Measurements from ENCODE around the gene P2RY12. TPM values are rescaled to one million over a fixed set of nuclear protein-coding genes. Genes with fewer than 3 reads are reported as not detected.
"Not testable (repeated sequence)": the region's sequence is repeated elsewhere in the genome, so short reads cannot be mapped to it uniquely, and the experiment has no call there.

P2RY12 gene
- total and polyA plus RNA-seq, 2 donors, result 1.5 to 5.3 TPM

- Histone ChIP-seq H3K4me3 (ENCODE audit: low read depth, low read length) (no peak overlapping the region), H3K36me3 (ENCODE audit: insufficient read depth) (no peaks in the 10 kb centered on the region), H3K27ac (ENCODE audit: low read depth) (no peak overlapping the region), H3K4me1 (ENCODE audit: insufficient read depth) (no peaks in the 10 kb centered on the region)
- DNase-seq (ENCODE audit: extremely low spot score), result no peak
- 94% methylated on average over 2 of the region's 2 CpGs for WGBS
These were observed 23.4 kb upstream of the P2RY12 start for GRCh38 chr3:151407928-151408327.

GRCh38 chr3:151404316-151404715 is 19.8 kb upstream of the P2RY12 start:
- Histone ChIP-seq H3K36me3 (ENCODE audit: insufficient read depth) (no peaks in the 10 kb centered on the region), H3K4me1 (ENCODE audit: insufficient read depth) (no peaks in the 10 kb centered on the region), H3K4me3 (ENCODE audit: low read depth, low read length) (no peak overlapping the region), H3K27ac (ENCODE audit: low read depth) (no peak overlapping the region)
- 45% methylated on average over 1 of the region's 1 CpG for WGBS
- DNase-seq (ENCODE audit: extremely low spot score), result no peak

- Histone ChIP-seq H3K36me3 (ENCODE audit: insufficient read depth) (no peaks in the 10 kb centered on the region), H3K4me1 (ENCODE audit: insufficient read depth) (no peaks in the 10 kb centered on the region), H3K27ac (ENCODE audit: low read depth) (no peak overlapping the region), H3K4me3 (ENCODE audit: low read depth, low read length) (no peak overlapping the region)
- DNase-seq (ENCODE audit: extremely low spot score), result no peak
- WGBS, result 83% methylated on average over 2 of the region's 2 CpGs
These were observed 18.7 kb upstream of the P2RY12 start for GRCh38 chr3:151403246-151403645.

- Histone ChIP-seq H3K4me3 (ENCODE audit: low read depth, low read length) (no peak overlapping the region), H3K4me1 (ENCODE audit: insufficient read depth) (no peaks in the 10 kb centered on the region), H3K36me3 (ENCODE audit: insufficient read depth) (no peaks in the 10 kb centered on the region), H3K27ac (ENCODE audit: low read depth) (no peak overlapping the region)
- no peak for DNase-seq (ENCODE audit: extremely low spot score)
- 73% methylated on average over 3 of the region's 3 CpGs for WGBS
These were observed 17.8 kb upstream of the P2RY12 start for GRCh38 chr3:151402349-151402748.

- 91% methylated on average over 4 of the region's 4 CpGs for WGBS
These were observed 15.8 kb upstream of the P2RY12 start for GRCh38 chr3:151400341-151400740.

GRCh38 chr3:151398895-151399294 is 14.3 kb upstream of the P2RY12 start:
- Histone ChIP-seq H3K27ac (ENCODE audit: low read depth) (no peak overlapping the region), H3K36me3 (ENCODE audit: insufficient read depth) (no peaks in the 10 kb centered on the region), H3K4me1 (ENCODE audit: insufficient read depth) (no peaks in the 10 kb centered on the region), H3K4me3 (ENCODE audit: low read depth, low read length) (no peak overlapping the region)
- 85% methylated on average over 5 of the region's 5 CpGs for WGBS
- no peak for DNase-seq (ENCODE audit: extremely low spot score)

More at GRCh38 chr3:151400341-151400740, 15.8 kb upstream of the P2RY12 start:
- Histone ChIP-seq H3K27ac (ENCODE audit: low read depth) (no peak overlapping the region), H3K4me3 (ENCODE audit: low read depth, low read length) (no peak overlapping the region), H3K36me3 (ENCODE audit: insufficient read depth) (no peaks in the 10 kb centered on the region), H3K4me1 (ENCODE audit: insufficient read depth) (no peaks in the 10 kb centered on the region)
- no peak for DNase-seq (ENCODE audit: extremely low spot score)

GRCh38 chr3:151395806-151396205 is 11.3 kb upstream of the P2RY12 start:
- DNase-seq (ENCODE audit: extremely low spot score), result no peak
- 96% methylated on average over 3 of the region's 3 CpGs for WGBS
- no peaks in the 10 kb centered on the region for H3K4me1 ChIP-seq (ENCODE audit: insufficient read depth)
- no peak overlapping the region for H3K4me3 ChIP-seq (ENCODE audit: low read depth, low read length)
- H3K36me3 ChIP-seq (ENCODE audit: insufficient read depth), result no peaks in the 10 kb centered on the region
- no peak overlapping the region for H3K27ac ChIP-seq (ENCODE audit: low read depth)

GRCh38 chr3:151394611-151395010 is 10.1 kb upstream of the P2RY12 start:
- WGBS, result 80% methylated on average over 8 of the region's 8 CpGs
- DNase-seq (ENCODE audit: extremely low spot score), result no peak
- Histone ChIP-seq H3K4me1 (ENCODE audit: insufficient read depth) (no peaks in the 10 kb centered on the region), H3K27ac (ENCODE audit: low read depth) (no peak overlapping the region), H3K36me3 (ENCODE audit: insufficient read depth) (no peaks in the 10 kb centered on the region), H3K4me3 (ENCODE audit: low read depth, low read length) (no peak overlapping the region)

- WGBS, result 60% methylated on average over 4 of the region's 4 CpGs
- no peak for DNase-seq (ENCODE audit: extremely low spot score)
These were observed 9.4 kb upstream of the P2RY12 start for GRCh38 chr3:151393941-151394340.

GRCh38 chr3:151393146-151393830 is 8.7 kb upstream of the P2RY12 start:
- WGBS, result 57% methylated on average over 3 of the region's 3 CpGs

More at GRCh38 chr3:151393941-151394340, 9.4 kb upstream of the P2RY12 start:
- Histone ChIP-seq H3K27ac (ENCODE audit: low read depth) (no peak overlapping the region), H3K4me1 (ENCODE audit: insufficient read depth) (no peaks in the 10 kb centered on the region), H3K4me3 (ENCODE audit: low read depth, low read length) (no peak overlapping the region), H3K36me3 (ENCODE audit: insufficient read depth) (no peaks in the 10 kb centered on the region)

GRCh38 chr3:151392191-151392590 is 7.6 kb upstream of the P2RY12 start:
- not testable (repeated sequence) for H3K27ac ChIP-seq (ENCODE audit: low read depth); H3K4me1 ChIP-seq (ENCODE audit: insufficient read depth)
- WGBS, result 97% methylated on average over 3 of the region's 3 CpGs

More at GRCh38 chr3:151393146-151393830, 8.7 kb upstream of the P2RY12 start:
- H3K4me1 ChIP-seq (ENCODE audit: insufficient read depth), result no peaks in the 10 kb centered on the region
- H3K4me3 ChIP-seq (ENCODE audit: low read depth, low read length), result no peak overlapping the region
- no peaks in the 10 kb centered on the region for H3K36me3 ChIP-seq (ENCODE audit: insufficient read depth)
- no peak overlapping the region for H3K27ac ChIP-seq (ENCODE audit: low read depth)
- DNase-seq (ENCODE audit: extremely low spot score), result no peak

GRCh38 chr3:151391720-151392119 is 7.2 kb upstream of the P2RY12 start:
- Histone ChIP-seq H3K27ac (ENCODE audit: low read depth) (no peak overlapping the region), H3K4me1 (ENCODE audit: insufficient read depth) (no peaks in the 10 kb centered on the region), H3K36me3 (ENCODE audit: insufficient read depth) (no peaks in the 10 kb centered on the region), H3K4me3 (ENCODE audit: low read depth, low read length) (no peak overlapping the region)
- no peak for DNase-seq (ENCODE audit: extremely low spot score)
- WGBS, result 46% methylated on average over 2 of the region's 2 CpGs

More at GRCh38 chr3:151392191-151392590, 7.6 kb upstream of the P2RY12 start:
- not testable (repeated sequence) for H3K4me3 ChIP-seq (ENCODE audit: low read depth, low read length); H3K36me3 ChIP-seq (ENCODE audit: insufficient read depth); DNase-seq (ENCODE audit: extremely low spot score)

- 90% methylated on average over 9 of the region's 9 CpGs for WGBS
- no peak for DNase-seq (ENCODE audit: extremely low spot score)
- Histone ChIP-seq H3K27ac (ENCODE audit: low read depth) (no peak overlapping the region), H3K4me3 (ENCODE audit: low read depth, low read length) (no peak overlapping the region), H3K4me1 (ENCODE audit: insufficient read depth) (no peaks in the 10 kb centered on the region), H3K36me3 (ENCODE audit: insufficient read depth) (no peaks in the 10 kb centered on the region)
These were observed 3.3 kb upstream of the P2RY12 start for GRCh38 chr3:151387842-151388241.

GRCh38 chr3:151387432-151387831 is 2.9 kb upstream of the P2RY12 start:
- H3K27ac ChIP-seq (ENCODE audit: low read depth), result no peak overlapping the region
- 94% methylated on average over 5 of the region's 5 CpGs for WGBS
- no peaks in the 10 kb centered on the region for H3K4me1 ChIP-seq (ENCODE audit: insufficient read depth)
- DNase-seq (ENCODE audit: extremely low spot score), result no peak
- no peaks in the 10 kb centered on the region for H3K36me3 ChIP-seq (ENCODE audit: insufficient read depth)
- no peak overlapping the region for H3K4me3 ChIP-seq (ENCODE audit: low read depth, low read length)
